GM23338 (cell line): ENCODE measurements around the gene BEND7. TPM values are rescaled to one million over a fixed set of nuclear protein-coding genes. Genes with fewer than 3 reads are reported as not detected.

Source experiments
- ATAC-seq: fragments of 200-7000 bp; cut with Tn5 transposase; 3 replicates; pipeline ENCODE4 v1.9.1; 2020
- DNase-seq: peaks from one replicate; pipeline ENCODE4 v3.0.0-alpha.2; 2015; ENCODE audit warnings: low spot score
- H2AFZ ChIP-seq: fragments of 200-600 bp; sonication (generic); 2 replicates; pipeline ENCODE4 v1.8.0; 2016; ENCODE audit warnings: antibody characterized with exemption, mild to moderate bottlenecking, moderate library complexity
- H3F3A ChIP-seq: fragments of 200-600 bp; sonication (generic); replicated peaks from 2 replicates; pipeline ENCODE4 v1.8.0; 2017; ENCODE audit warnings: antibody characterized with exemption, mixed run types, low read depth
- H3K27ac ChIP-seq: fragments of 200-600 bp; sonication (generic); 2 replicates; pipeline ENCODE4 v1.6.1; 2016; ENCODE audit warnings: low read depth
- H3K27me3 ChIP-seq: fragments of 200-600 bp; sonication (generic); 2 replicates; pipeline ENCODE4 v1.8.0; 2016; ENCODE audit warnings: mild to moderate bottlenecking, mixed run types, moderate library complexity; ENCODE audit not compliant: insufficient read depth
- H3K36me3 ChIP-seq: fragments of 200-600 bp; sonication (generic); 2 replicates; pipeline ENCODE4 v1.8.0; 2016; ENCODE audit warnings: mild to moderate bottlenecking; ENCODE audit not compliant: insufficient read depth
- H3K4me1 ChIP-seq: fragments of 200-600 bp; sonication (generic); 2 replicates; pipeline ENCODE4 v1.8.0; 2016; ENCODE audit warnings: mild to moderate bottlenecking, moderate library complexity; ENCODE audit not compliant: insufficient read depth
- H3K4me2 ChIP-seq: fragments of 200-600 bp; sonication (generic); 2 replicates; pipeline ENCODE4 v1.7.1; 2017; ENCODE audit warnings: mixed run types
- H3K4me3 ChIP-seq: fragments of 200-600 bp; sonication (generic); 2 replicates; pipeline ENCODE4 v1.6.1; 2016; ENCODE audit warnings: mixed run types
- H3K79me2 ChIP-seq: fragments of 200-600 bp; sonication (generic); replicated peaks from 2 replicates; pipeline ENCODE4 v1.8.0; 2017; ENCODE audit warnings: mild to moderate bottlenecking; ENCODE audit not compliant: insufficient read depth
- H3K9me2 ChIP-seq: fragments of 200-600 bp; sonication (generic); 2 replicates; pipeline ENCODE4 v1.8.0; 2017; ENCODE audit not compliant: insufficient read depth
- H4K20me1 ChIP-seq: fragments of 200-600 bp; sonication (generic); replicated peaks from 2 replicates; pipeline ENCODE4 v1.8.0; 2017; ENCODE audit warnings: mild to moderate bottlenecking; ENCODE audit not compliant: insufficient read depth
- H3K27ac Mint-ChIP-seq: 2 replicates; pipeline ENCODE4 v1.8.0; 2020; ENCODE audit warnings: inconsistent platforms, mild to moderate bottlenecking, moderate library complexity, mixed read lengths
- H3K27me3 Mint-ChIP-seq: 3 replicates; pipeline ENCODE4 v1.8.0; 2022; ENCODE audit warnings: low read depth, mild to moderate bottlenecking, moderate library complexity, mixed read lengths, inconsistent platforms; ENCODE audit not compliant: insufficient read depth, poor library complexity
- H3K36me3 Mint-ChIP-seq: 3 replicates; pipeline ENCODE4 v1.8.0; 2021; ENCODE audit warnings: low read depth, mild to moderate bottlenecking, inconsistent platforms, moderate library complexity, mixed read lengths
- H3K4me1 Mint-ChIP-seq: 3 replicates; pipeline ENCODE4 v1.8.0; 2020; ENCODE audit warnings: mild to moderate bottlenecking, inconsistent platforms, mixed read lengths
- H3K4me3 Mint-ChIP-seq: 3 replicates; pipeline ENCODE4 v1.8.0; 2021; ENCODE audit warnings: moderate library complexity, mild to moderate bottlenecking, inconsistent platforms, mixed read lengths
- H3K9me3 Mint-ChIP-seq: 3 replicates; pipeline ENCODE4 v1.8.0; 2020; ENCODE audit warnings: moderate library complexity, mild to moderate bottlenecking, inconsistent platforms, mixed read lengths
- CREB1 ChIP-seq: fragments of 250-450 bp; sonication (Bioruptor Pico); IDR thresholded peaks from 2 replicates; pipeline ENCODE4 v1.5.0; 2020; ENCODE audit warnings: low read depth, mild to moderate bottlenecking, moderate library complexity
- EZH2 ChIP-seq: fragments of 200-600 bp; sonication (generic); IDR thresholded peaks from one replicate; pipeline ENCODE4 v1.8.0; 2017; ENCODE audit warnings: antibody characterized with exemption, mild to moderate bottlenecking, low read depth; ENCODE audit not compliant: unreplicated experiment
- EZH2phosphoT487 ChIP-seq: fragments of 200-600 bp; sonication (generic); IDR thresholded peaks from one replicate; pipeline ENCODE4 v1.8.1; 2018; ENCODE audit warnings: antibody characterized with exemption; ENCODE audit not compliant: unreplicated experiment
- JUNB ChIP-seq: IDR thresholded peaks from one replicate; pipeline ENCODE4 v1.6.1; 2016; ENCODE audit warnings: antibody characterized with exemption; ENCODE audit not compliant: unreplicated experiment
- NANOG ChIP-seq: IDR thresholded peaks from 2 replicates; pipeline ENCODE4 v1.6.1; 2016; ENCODE audit warnings: antibody characterized with exemption, borderline replicate concordance
- POLR2AphosphoS5 ChIP-seq: IDR thresholded peaks from 2 replicates; pipeline ENCODE4 v1.6.1; 2016; ENCODE audit warnings: antibody characterized with exemption, low read depth
- STAT1 ChIP-seq: IDR thresholded peaks from one replicate; pipeline ENCODE4 v1.6.1; 2016; ENCODE audit warnings: antibody characterized with exemption; ENCODE audit not compliant: unreplicated experiment
- ZNF331 ChIP-seq: fragments of 250-450 bp; sonication (Bioruptor Pico); IDR thresholded peaks from 2 replicates; pipeline ENCODE4 v1.5.0; 2020; ENCODE audit warnings: low read depth, mild to moderate bottlenecking, moderate library complexity
- polyA plus RNA-seq: library from polyadenylated mRNA; unstranded; fragments of >200 nt; fragmentation: Nextera tagmentation; extraction: Ambion mirVana; gene quantifications from 2 replicates; pipeline ENCODE4 v1.2.1, GENCODE V29; 2016
- total RNA-seq: library from RNA; depleted of rRNA; stranded (reverse); fragments of >200 nt; shearing (Covaris generic); gene quantifications from 2 replicates; pipeline ENCODE4 v1.2.3, GENCODE V29; 2014
- TF ChIP-seq, protein P1 (sequence below): IDR thresholded peaks from 2 replicates; pipeline ENCODE4 v1.6.1; 2016; ENCODE audit warnings: antibody characterized with exemption
- TF ChIP-seq, protein P2 (sequence below): IDR thresholded peaks from one replicate; pipeline ENCODE4 v1.6.1; 2018; ENCODE audit warnings: antibody characterized with exemption; ENCODE audit not compliant: unreplicated experiment
- TF ChIP-seq, protein P3 (sequence below), 2 experiments: fragments of 200-600 bp in 1 of 2; sonication (generic) in 1 of 2; conservative IDR thresholded peaks; 2 replicates each; pipeline versions ENCODE4 v1.5.1 to v1.6.1; 2016 to 2017; ENCODE audit warnings: antibody characterized with exemption in 2 of 2, low read depth in 2 of 2, mild to moderate bottlenecking in 2 of 2, moderate library complexity in 1 of 2

BEND7 gene
- total and polyA plus RNA-seq, 2 experiments from 2014 or later: 3.1 to 9.6 TPM

DNA sequence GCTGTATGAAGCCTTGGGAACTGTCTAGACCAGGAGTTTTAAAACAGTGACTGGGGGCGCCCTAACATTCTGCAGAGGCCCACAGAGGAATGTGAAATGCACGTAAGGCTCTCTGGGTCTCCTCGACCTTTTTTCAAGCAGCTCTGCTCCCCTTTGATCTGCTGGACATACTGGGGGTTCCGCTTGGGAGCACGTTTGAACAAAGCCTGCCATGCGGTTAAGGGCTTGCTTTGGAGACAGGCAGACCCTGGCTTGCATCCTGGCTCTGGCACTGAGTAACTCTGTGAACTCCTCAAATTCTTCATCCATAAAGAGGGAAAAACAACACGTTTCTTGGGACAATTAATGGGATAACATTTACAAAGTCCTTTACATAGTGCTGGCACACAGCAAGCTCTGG is 7.8 kb downstream of the BEND7 start (continued):
- TF ChIP-seq, protein P1, sequence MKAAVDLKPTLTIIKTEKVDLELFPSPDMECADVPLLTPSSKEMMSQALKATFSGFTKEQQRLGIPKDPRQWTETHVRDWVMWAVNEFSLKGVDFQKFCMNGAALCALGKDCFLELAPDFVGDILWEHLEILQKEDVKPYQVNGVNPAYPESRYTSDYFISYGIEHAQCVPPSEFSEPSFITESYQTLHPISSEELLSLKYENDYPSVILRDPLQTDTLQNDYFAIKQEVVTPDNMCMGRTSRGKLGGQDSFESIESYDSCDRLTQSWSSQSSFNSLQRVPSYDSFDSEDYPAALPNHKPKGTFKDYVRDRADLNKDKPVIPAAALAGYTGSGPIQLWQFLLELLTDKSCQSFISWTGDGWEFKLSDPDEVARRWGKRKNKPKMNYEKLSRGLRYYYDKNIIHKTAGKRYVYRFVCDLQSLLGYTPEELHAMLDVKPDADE: no peak
- TF ChIP-seq JUNB (no peak), EZH2phosphoT487 (no peak), STAT1 (no peak), CREB1 (CRISPR knock-in tag) (no peak), POLR2AphosphoS5 (no peak), EZH2 (no peak), NANOG (no peak)
- TF ChIP-seq, protein P2, sequence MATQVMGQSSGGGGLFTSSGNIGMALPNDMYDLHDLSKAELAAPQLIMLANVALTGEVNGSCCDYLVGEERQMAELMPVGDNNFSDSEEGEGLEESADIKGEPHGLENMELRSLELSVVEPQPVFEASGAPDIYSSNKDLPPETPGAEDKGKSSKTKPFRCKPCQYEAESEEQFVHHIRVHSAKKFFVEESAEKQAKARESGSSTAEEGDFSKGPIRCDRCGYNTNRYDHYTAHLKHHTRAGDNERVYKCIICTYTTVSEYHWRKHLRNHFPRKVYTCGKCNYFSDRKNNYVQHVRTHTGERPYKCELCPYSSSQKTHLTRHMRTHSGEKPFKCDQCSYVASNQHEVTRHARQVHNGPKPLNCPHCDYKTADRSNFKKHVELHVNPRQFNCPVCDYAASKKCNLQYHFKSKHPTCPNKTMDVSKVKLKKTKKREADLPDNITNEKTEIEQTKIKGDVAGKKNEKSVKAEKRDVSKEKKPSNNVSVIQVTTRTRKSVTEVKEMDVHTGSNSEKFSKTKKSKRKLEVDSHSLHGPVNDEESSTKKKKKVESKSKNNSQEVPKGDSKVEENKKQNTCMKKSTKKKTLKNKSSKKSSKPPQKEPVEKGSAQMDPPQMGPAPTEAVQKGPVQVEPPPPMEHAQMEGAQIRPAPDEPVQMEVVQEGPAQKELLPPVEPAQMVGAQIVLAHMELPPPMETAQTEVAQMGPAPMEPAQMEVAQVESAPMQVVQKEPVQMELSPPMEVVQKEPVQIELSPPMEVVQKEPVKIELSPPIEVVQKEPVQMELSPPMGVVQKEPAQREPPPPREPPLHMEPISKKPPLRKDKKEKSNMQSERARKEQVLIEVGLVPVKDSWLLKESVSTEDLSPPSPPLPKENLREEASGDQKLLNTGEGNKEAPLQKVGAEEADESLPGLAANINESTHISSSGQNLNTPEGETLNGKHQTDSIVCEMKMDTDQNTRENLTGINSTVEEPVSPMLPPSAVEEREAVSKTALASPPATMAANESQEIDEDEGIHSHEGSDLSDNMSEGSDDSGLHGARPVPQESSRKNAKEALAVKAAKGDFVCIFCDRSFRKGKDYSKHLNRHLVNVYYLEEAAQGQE: no peak
- TF ChIP-seq, protein P3, sequence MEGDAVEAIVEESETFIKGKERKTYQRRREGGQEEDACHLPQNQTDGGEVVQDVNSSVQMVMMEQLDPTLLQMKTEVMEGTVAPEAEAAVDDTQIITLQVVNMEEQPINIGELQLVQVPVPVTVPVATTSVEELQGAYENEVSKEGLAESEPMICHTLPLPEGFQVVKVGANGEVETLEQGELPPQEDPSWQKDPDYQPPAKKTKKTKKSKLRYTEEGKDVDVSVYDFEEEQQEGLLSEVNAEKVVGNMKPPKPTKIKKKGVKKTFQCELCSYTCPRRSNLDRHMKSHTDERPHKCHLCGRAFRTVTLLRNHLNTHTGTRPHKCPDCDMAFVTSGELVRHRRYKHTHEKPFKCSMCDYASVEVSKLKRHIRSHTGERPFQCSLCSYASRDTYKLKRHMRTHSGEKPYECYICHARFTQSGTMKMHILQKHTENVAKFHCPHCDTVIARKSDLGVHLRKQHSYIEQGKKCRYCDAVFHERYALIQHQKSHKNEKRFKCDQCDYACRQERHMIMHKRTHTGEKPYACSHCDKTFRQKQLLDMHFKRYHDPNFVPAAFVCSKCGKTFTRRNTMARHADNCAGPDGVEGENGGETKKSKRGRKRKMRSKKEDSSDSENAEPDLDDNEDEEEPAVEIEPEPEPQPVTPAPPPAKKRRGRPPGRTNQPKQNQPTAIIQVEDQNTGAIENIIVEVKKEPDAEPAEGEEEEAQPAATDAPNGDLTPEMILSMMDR (conservative IDR thresholded peaks at IDR 0.05; ENCODE audit: low read depth in 2 of 2): no peak

DNA sequence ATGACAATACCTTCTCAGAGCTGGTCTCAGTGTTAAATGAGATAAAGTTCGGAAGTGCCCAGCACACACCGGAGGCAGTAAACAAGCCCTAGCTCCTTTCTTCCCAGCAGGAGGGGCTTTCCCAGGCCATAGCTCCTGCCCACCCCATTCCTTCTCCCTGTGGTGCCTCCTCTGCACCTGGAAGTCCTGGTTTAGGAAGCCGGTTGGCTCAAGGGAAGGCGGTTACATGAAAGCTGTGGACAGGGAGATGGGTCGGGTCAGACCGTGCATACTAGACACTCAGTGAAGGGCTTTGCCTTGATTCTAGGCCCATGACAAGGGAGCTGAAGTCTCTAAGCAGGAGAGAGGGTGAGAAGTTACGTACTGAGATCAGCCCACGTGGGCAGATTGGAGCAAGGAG is 8.6 kb downstream of the BEND7 start:
- Histone ChIP-seq H3F3A (no peaks in the 10 kb centered on the region), H3K79me2 (no peaks in the 10 kb centered on the region), H4K20me1 (no peaks in the 10 kb centered on the region), H3K4me3 (no peak overlapping the region), H3K9me2 (no peaks in the 10 kb centered on the region), H3K4me2 (no peak overlapping the region), H3K27me3 (no peaks in the 10 kb centered on the region), H3K4me1 (0 out of 2 replicates have a peak, but pooled peaks cover 3% of the 10 kb centered on the region), H3K36me3 (no peaks in the 10 kb centered on the region), H3K27ac (no peak overlapping the region), H2AFZ (no peak overlapping the region)
- Mint-ChIP-seq H3K36me3 (no peaks in the 10 kb centered on the region), H3K27me3 (no peaks in the 10 kb centered on the region), H3K4me3 (no peak overlapping the region), H3K4me1 (peaks cover 12% of the 10 kb centered on the region), H3K9me3 (no peaks in the 10 kb centered on the region), H3K27ac (no peak overlapping the region)
- ATAC-seq (peak; percentile 28), DNase-seq (no peak)
- TF ChIP-seq EZH2phosphoT487 (no peak), ZNF331 (no peak)
- TF ChIP-seq, protein P3 (conservative IDR thresholded peaks at IDR 0.05; ENCODE audit: low read depth in 2 of 2): no peak
- TF ChIP-seq, protein P2: no peak
